ENCODE results near the gene CST1.
"Not testable (repeated sequence)": the region's sequence is repeated elsewhere in the genome, so short reads cannot be mapped to it uniquely, and the experiment has no call there.

Gene CST1

GRCh38 chr20:23772074-23772473 lies 21.3 kb upstream of the CST1 start:
- TF ChIP-seq SPI1 (IDR thresholded peaks at IDR 0.05; ENCODE audit: borderline replicate concordance, low read depth) (no peak), POLR2AphosphoS5 (IDR thresholded peaks at IDR 0.05; ENCODE audit: low read depth) (no peak), CTCF (IDR thresholded peaks at IDR 0.05; ENCODE audit: insufficient read depth, low read length) (no peak), GABPA (IDR thresholded peaks at IDR 0.05; ENCODE audit: low read depth) (no peak)
- TF ChIP-seq, protein P1, sequence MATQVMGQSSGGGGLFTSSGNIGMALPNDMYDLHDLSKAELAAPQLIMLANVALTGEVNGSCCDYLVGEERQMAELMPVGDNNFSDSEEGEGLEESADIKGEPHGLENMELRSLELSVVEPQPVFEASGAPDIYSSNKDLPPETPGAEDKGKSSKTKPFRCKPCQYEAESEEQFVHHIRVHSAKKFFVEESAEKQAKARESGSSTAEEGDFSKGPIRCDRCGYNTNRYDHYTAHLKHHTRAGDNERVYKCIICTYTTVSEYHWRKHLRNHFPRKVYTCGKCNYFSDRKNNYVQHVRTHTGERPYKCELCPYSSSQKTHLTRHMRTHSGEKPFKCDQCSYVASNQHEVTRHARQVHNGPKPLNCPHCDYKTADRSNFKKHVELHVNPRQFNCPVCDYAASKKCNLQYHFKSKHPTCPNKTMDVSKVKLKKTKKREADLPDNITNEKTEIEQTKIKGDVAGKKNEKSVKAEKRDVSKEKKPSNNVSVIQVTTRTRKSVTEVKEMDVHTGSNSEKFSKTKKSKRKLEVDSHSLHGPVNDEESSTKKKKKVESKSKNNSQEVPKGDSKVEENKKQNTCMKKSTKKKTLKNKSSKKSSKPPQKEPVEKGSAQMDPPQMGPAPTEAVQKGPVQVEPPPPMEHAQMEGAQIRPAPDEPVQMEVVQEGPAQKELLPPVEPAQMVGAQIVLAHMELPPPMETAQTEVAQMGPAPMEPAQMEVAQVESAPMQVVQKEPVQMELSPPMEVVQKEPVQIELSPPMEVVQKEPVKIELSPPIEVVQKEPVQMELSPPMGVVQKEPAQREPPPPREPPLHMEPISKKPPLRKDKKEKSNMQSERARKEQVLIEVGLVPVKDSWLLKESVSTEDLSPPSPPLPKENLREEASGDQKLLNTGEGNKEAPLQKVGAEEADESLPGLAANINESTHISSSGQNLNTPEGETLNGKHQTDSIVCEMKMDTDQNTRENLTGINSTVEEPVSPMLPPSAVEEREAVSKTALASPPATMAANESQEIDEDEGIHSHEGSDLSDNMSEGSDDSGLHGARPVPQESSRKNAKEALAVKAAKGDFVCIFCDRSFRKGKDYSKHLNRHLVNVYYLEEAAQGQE (IDR thresholded peaks at IDR 0.05; ENCODE audit: insufficient replicate concordance, low read depth), result no peak
- no peak overlapping the region for H3K27ac ChIP-seq (replicated peaks)
- no peaks in the 10 kb centered on the region for H3K27me3 ChIP-seq (ENCODE audit: insufficient read depth, poor library complexity, severe bottlenecking)
- H3K4me3 ChIP-seq (replicated peaks; ENCODE audit: insufficient read depth, low read length), result no peak overlapping the region
- DNase-seq (ENCODE audit: low read depth in 1 of 2, low spot score in 1 of 2), result no peak

GRCh38 chr20:23770384-23770783 lies 19.6 kb upstream of the CST1 start:
- Histone ChIP-seq H3K27me3 (ENCODE audit: insufficient read depth, poor library complexity, severe bottlenecking) (no peaks in the 10 kb centered on the region), H3K27ac (replicated peaks) (no peak overlapping the region), H3K4me3 (replicated peaks; ENCODE audit: insufficient read depth, low read length) (no peak overlapping the region)
- TF ChIP-seq POLR2AphosphoS5 (IDR thresholded peaks at IDR 0.05; ENCODE audit: low read depth) (no peak), SPI1 (IDR thresholded peaks at IDR 0.05; ENCODE audit: borderline replicate concordance, low read depth) (no peak), CTCF (IDR thresholded peaks at IDR 0.05; ENCODE audit: insufficient read depth, low read length) (no peak), GABPA (IDR thresholded peaks at IDR 0.05; ENCODE audit: low read depth) (no peak)
- TF ChIP-seq, protein P1 (IDR thresholded peaks at IDR 0.05; ENCODE audit: insufficient replicate concordance, low read depth), result no peak
- DNase-seq (ENCODE audit: low read depth in 1 of 2, low spot score in 1 of 2), result no peak

GRCh38 chr20:23768520-23768919 lies 17.8 kb upstream of the CST1 start:
- not testable (repeated sequence) for H3K4me3 ChIP-seq (replicated peaks; ENCODE audit: insufficient read depth, low read length); H3K27ac ChIP-seq (replicated peaks); H3K27me3 ChIP-seq (ENCODE audit: insufficient read depth, poor library complexity, severe bottlenecking); DNase-seq (ENCODE audit: low read depth in 1 of 2, low spot score in 1 of 2)

- no peak for DNase-seq (ENCODE audit: low read depth in 1 of 2, low spot score in 1 of 2)
- Histone ChIP-seq H3K27ac (replicated peaks) (no peak overlapping the region), H3K27me3 (ENCODE audit: insufficient read depth, poor library complexity, severe bottlenecking) (no peaks in the 10 kb centered on the region), H3K4me3 (replicated peaks; ENCODE audit: insufficient read depth, low read length) (no peak overlapping the region)
- TF ChIP-seq GABPA (IDR thresholded peaks at IDR 0.05; ENCODE audit: low read depth), result no peak
- no peak for TF ChIP-seq SPI1 (IDR thresholded peaks at IDR 0.05; ENCODE audit: borderline replicate concordance, low read depth)
- no peak for TF ChIP-seq POLR2AphosphoS5 (IDR thresholded peaks at IDR 0.05; ENCODE audit: low read depth)
- TF ChIP-seq CTCF (IDR thresholded peaks at IDR 0.05; ENCODE audit: insufficient read depth, low read length), result no peak
- TF ChIP-seq, protein P1 (IDR thresholded peaks at IDR 0.05; ENCODE audit: insufficient replicate concordance, low read depth), result no peak
These were observed 15.8 kb upstream of the CST1 start for GRCh38 chr20:23766531-23766930.

Measured in HL-60 (cell line).